ENCODE data around the gene ANKS3. TPM values are rescaled to one million over a fixed set of nuclear protein-coding genes. Genes with fewer than 3 reads are reported as not detected.
A peak's percentile ranks its signal among the peaks of the same experiment; 100 is the strongest.

Gene ANKS3
- total RNA-seq, 3 donors from 2014 or later: 18.2 to 32.3 (median 21.3) TPM

GRCh38 chr16:4673387-4674046, 60.6 kb downstream of the ANKS3 start:
- H3K4me3 ChIP-seq: no peak overlapping the region
- peaks cover 3% of the 10 kb centered on the region for H3K4me1 ChIP-seq (ENCODE audit: low read depth)
- no peaks in the 10 kb centered on the region for H3K36me3 ChIP-seq (ENCODE audit: low read depth)

GRCh38 chr16:4668313-4668960, 65.6 kb downstream of the ANKS3 start:
- ATAC-seq (no peak), DNase-seq (no peak)
- TF ChIP-seq CTCF (IDR thresholded peaks at IDR 0.05): no peak
- Histone ChIP-seq H3K4me1 (ENCODE audit: low read depth) (peaks cover 24% of the 10 kb centered on the region), H3K4me3 (no peak overlapping the region), H3K36me3 (ENCODE audit: low read depth) (peaks cover 3% of the 10 kb centered on the region), H3K9me3 (no peaks in the 10 kb centered on the region)
- intact Hi-C loops (cut with DNase I, micrococcal nuclease): no loop called here

More at GRCh38 chr16:4673387-4674046, 60.6 kb downstream of the ANKS3 start:
- no peaks in the 10 kb centered on the region for H3K9me3 ChIP-seq
- ATAC-seq: no peak
- intact Hi-C loops (cut with DNase I, micrococcal nuclease): no loop called here
- TF ChIP-seq CTCF (IDR thresholded peaks at IDR 0.05): no peak
- DNase-seq: peak in 1 of 3 donors; percentile 50

GRCh38 chr16:4667203-4667963, 66.7 kb downstream of the ANKS3 start:
- ATAC-seq: no peak
- no peak for DNase-seq
- TF ChIP-seq CTCF (IDR thresholded peaks at IDR 0.05): no peak
- Histone ChIP-seq H3K4me1 (ENCODE audit: low read depth) (peaks cover 28% of the 10 kb centered on the region), H3K4me3 (no peak overlapping the region), H3K9me3 (no peaks in the 10 kb centered on the region), H3K36me3 (ENCODE audit: low read depth) (peaks cover 3% of the 10 kb centered on the region)
- intact Hi-C loops (cut with DNase I, micrococcal nuclease): no loop called here

- intact Hi-C loops (cut with DNase I, micrococcal nuclease): no loop called here
- no peak overlapping the region for H3K4me3 ChIP-seq
- TF ChIP-seq CTCF (IDR thresholded peaks at IDR 0.05): no peak
- H3K9me3 ChIP-seq: no peaks in the 10 kb centered on the region
- peaks cover 3% of the 10 kb centered on the region for H3K36me3 ChIP-seq (ENCODE audit: low read depth)
- ATAC-seq (no peak), DNase-seq (no peak)
- H3K4me1 ChIP-seq (ENCODE audit: low read depth): peaks cover 28% of the 10 kb centered on the region
Measured at GRCh38 chr16:4666537-4667202, 67.4 kb downstream of the ANKS3 start.

- no peak for TF ChIP-seq CTCF (IDR thresholded peaks at IDR 0.05)
- DNase-seq (peak; percentile 73 to 86 (median 84)), ATAC-seq (peak; percentile 90)
- H3K9me3 ChIP-seq: no peaks in the 10 kb centered on the region
- H3K4me1 ChIP-seq (ENCODE audit: low read depth): peaks cover 28% of the 10 kb centered on the region
- no peak overlapping the region for H3K4me3 ChIP-seq
- intact Hi-C loops (cut with DNase I, micrococcal nuclease): no loop called here
- peaks cover 3% of the 10 kb centered on the region for H3K36me3 ChIP-seq (ENCODE audit: low read depth)
Measured at GRCh38 chr16:4664538-4665418, 69.3 kb downstream of the ANKS3 start.
